WTC11 (cell line): ENCODE data around the gene TFG.

ENCODE experiments used
- CREM ChIP-seq: sonication (generic); formaldehyde crosslinking; IDR thresholded peaks from 2 replicates; pipeline ENCODE4 v1.8.1; 2022; ENCODE audit warnings: mild to moderate bottlenecking, missing genetic modification reagents, moderate library complexity
- CTCF ChIP-seq: fragments of 200-600 bp; IDR thresholded peaks from 2 replicates; pipeline ENCODE4 v1.8.0; 2022; ENCODE audit warnings: antibody characterized with exemption
- E2F1 ChIP-seq: sonication (generic); formaldehyde crosslinking; IDR thresholded peaks from 2 replicates; pipeline ENCODE4 v1.8.0; 2022; ENCODE audit warnings: mild to moderate bottlenecking, missing genetic modification reagents
- IRF1 ChIP-seq: sonication (generic); formaldehyde crosslinking; IDR thresholded peaks from 2 replicates; pipeline ENCODE4 v1.8.0; 2023; ENCODE audit warnings: missing genetic modification reagents
- RELA ChIP-seq: sonication (generic); formaldehyde crosslinking; IDR thresholded peaks from 2 replicates; pipeline ENCODE4 v1.8.1; 2022; ENCODE audit warnings: missing genetic modification reagents, mild to moderate bottlenecking, borderline replicate concordance

GRCh38 chr3:100775669-100776068 lies 66.4 kb downstream of the TFG start:
- TF ChIP-seq CTCF (no peak), RELA (CRISPR knock-in tag) (no peak), IRF1 (CRISPR knock-in tag) (no peak), E2F1 (CRISPR knock-in tag) (no peak), CREM (CRISPR knock-in tag) (no peak)
